GM12891 (cell line): ENCODE results near the gene SPRED1.

ENCODE experiments used
- DNase-seq: peaks from one replicate; pipeline ENCODE4 v3.0.0; 2011; ENCODE audit warnings: low spot score; ENCODE audit not compliant: insufficient read length
- FAIRE-seq: peaks from 2 replicates; lab custom pipeline; 2011; peaks lifted over from hg19 to GRCh38; lab: Jason Lieb, UNC
- PAX5 ChIP-seq: IDR thresholded peaks from 2 replicates; pipeline ENCODE4 v1.6.1; 2011; ENCODE audit warnings: low read length, moderate library complexity, mild to moderate bottlenecking; ENCODE audit not compliant: insufficient read depth, severe bottlenecking
- POLR2A ChIP-seq: IDR thresholded peaks from 2 replicates; pipeline ENCODE4 v1.6.1; 2011; ENCODE audit warnings: low read depth, low read length, control low read depth
- POLR2AphosphoS5 ChIP-seq: IDR thresholded peaks from 2 replicates; pipeline ENCODE4 v1.6.1; 2011; ENCODE audit warnings: low read depth, low read length, control low read depth
- POU2F2 ChIP-seq: IDR thresholded peaks from 2 replicates; pipeline ENCODE4 v1.6.1; 2011; ENCODE audit warnings: low read depth, mild to moderate bottlenecking, control low read depth, low read length, moderate library complexity
- SPI1 ChIP-seq: IDR thresholded peaks from 2 replicates; pipeline ENCODE4 v1.6.1; 2011; ENCODE audit warnings: low read depth, low read length, control low read depth
- TAF1 ChIP-seq: IDR thresholded peaks from 2 replicates; pipeline ENCODE4 v1.6.1; 2011; ENCODE audit warnings: low read depth, low read length, control low read depth

SPRED1 gene

GRCh38 chr15:38374029-38374428 lies 121.4 kb downstream of the SPRED1 start:
- no peak for TF ChIP-seq TAF1
- TF ChIP-seq SPI1, result no peak
- no peak for TF ChIP-seq POLR2A
- no peak for TF ChIP-seq POU2F2
- TF ChIP-seq PAX5, result no peak
- no peak for TF ChIP-seq POLR2AphosphoS5
- FAIRE-seq, result no peak
- DNase-seq, result no peak

- TF ChIP-seq SPI1 (no peak), POLR2A (no peak), PAX5 (no peak), TAF1 (no peak), POLR2AphosphoS5 (no peak)
- FAIRE-seq, result no peak
- DNase-seq, result no peak
Observed at GRCh38 chr15:38374556-38374955, 121.9 kb downstream of the SPRED1 start.

GRCh38 chr15:38376081-38376480 lies 123.4 kb downstream of the SPRED1 start:
- TF ChIP-seq POLR2AphosphoS5 (no peak), TAF1 (no peak), POU2F2 (no peak), POLR2A (no peak), SPI1 (no peak), PAX5 (no peak)
- FAIRE-seq (no peak), DNase-seq (no peak)

- DNase-seq, result no peak
- TF ChIP-seq POLR2A, result no peak
- no peak for TF ChIP-seq POLR2AphosphoS5
- TF ChIP-seq POU2F2, result no peak
- no peak for TF ChIP-seq PAX5
- TF ChIP-seq TAF1, result no peak
- no peak for TF ChIP-seq SPI1
- FAIRE-seq, result no peak
Observed at GRCh38 chr15:38377636-38378035, 125.0 kb downstream of the SPRED1 start.

GRCh38 chr15:38378161-38378560 lies 125.5 kb downstream of the SPRED1 start:
- TF ChIP-seq POLR2A, result no peak
- no peak for TF ChIP-seq POLR2AphosphoS5
- TF ChIP-seq POU2F2, result no peak
- TF ChIP-seq TAF1, result no peak
- TF ChIP-seq SPI1, result no peak
- TF ChIP-seq PAX5, result no peak
- FAIRE-seq (no peak), DNase-seq (no peak)

GRCh38 chr15:38389924-38390542 lies 137.4 kb downstream of the SPRED1 start:
- peak; percentile 92 for FAIRE-seq

GRCh38 chr15:38391191-38391590 lies 138.6 kb downstream of the SPRED1 start:
- TF ChIP-seq PAX5, result no peak
- no peak for TF ChIP-seq POLR2A
- TF ChIP-seq TAF1, result no peak
- no peak for TF ChIP-seq SPI1
- no peak for TF ChIP-seq POLR2AphosphoS5
- no peak for TF ChIP-seq POU2F2
- FAIRE-seq (no peak), DNase-seq (no peak)

More at GRCh38 chr15:38389924-38390542, 137.4 kb downstream of the SPRED1 start:
- TF ChIP-seq POLR2A, result no peak
- no peak for TF ChIP-seq POLR2AphosphoS5
- TF ChIP-seq POU2F2, result no peak
- TF ChIP-seq TAF1, result no peak
- TF ChIP-seq PAX5, result no peak
- TF ChIP-seq SPI1, result no peak
- no peak for DNase-seq

- TF ChIP-seq POLR2A, result no peak
- TF ChIP-seq POLR2AphosphoS5, result no peak
- no peak for TF ChIP-seq PAX5
- TF ChIP-seq SPI1, result no peak
- no peak for TF ChIP-seq TAF1
- no peak for TF ChIP-seq POU2F2
- FAIRE-seq, result no peak
- DNase-seq, result no peak
Observed at GRCh38 chr15:38398134-38398533, 145.5 kb downstream of the SPRED1 start.

GRCh38 chr15:38401106-38401505 lies 148.5 kb downstream of the SPRED1 start:
- no peak for FAIRE-seq
- no peak for DNase-seq

GRCh38 chr15:38401701-38402100 lies 149.1 kb downstream of the SPRED1 start:
- FAIRE-seq (no peak), DNase-seq (no peak)
- TF ChIP-seq PAX5 (no peak), POU2F2 (no peak), POLR2A (no peak), SPI1 (no peak), TAF1 (no peak), POLR2AphosphoS5 (no peak)

More at GRCh38 chr15:38401106-38401505, 148.5 kb downstream of the SPRED1 start:
- TF ChIP-seq TAF1 (no peak), POLR2AphosphoS5 (no peak), PAX5 (no peak), SPI1 (no peak)

GRCh38 chr15:38406436-38406835 lies 153.8 kb downstream of the SPRED1 start:
- TF ChIP-seq POLR2A, result no peak
- TF ChIP-seq PAX5, result no peak
- no peak for TF ChIP-seq POU2F2
- no peak for TF ChIP-seq SPI1
- no peak for TF ChIP-seq TAF1
- FAIRE-seq (no peak), DNase-seq (no peak)
